HCT116 (cell line): ENCODE results near the gene PDE4D. TPM values are rescaled to one million over a fixed set of nuclear protein-coding genes. Genes with fewer than 3 reads are reported as not detected.
"Not testable (repeated sequence)": the region's sequence is repeated elsewhere in the genome, so short reads cannot be mapped to it uniquely, and the experiment has no call there.

Experiments
- ATAC-seq: fragments of 200-7000 bp; cut with Tn5 transposase; 2 replicates; pipeline ENCODE4 v1.9.1; 2020; ENCODE audit warnings: mild to moderate bottlenecking, moderate library complexity
- BruUV-seq: library from RNA; stranded (reverse); fragments of 400-500 nt; replicated peaks from 2 replicates; lab custom pipeline; 2021; lab: Mats Ljungman, UMichigan
- CTCF ChIA-PET: fragments of 300-600 bp; sonication (Branson Sonifier 250); formaldehyde crosslinking; loops from one replicate; lab custom pipeline; 2021; ENCODE audit warnings: antibody characterized with exemption; lab: Charles Lee
- POLR2A ChIA-PET: fragments of 300-600, 350-600 bp; sonication (Branson Sonifier 250); formaldehyde crosslinking; loops from one replicate; lab custom pipeline; 2021; ENCODE audit warnings: antibody characterized with exemption; lab: Charles Lee
- RAD21 ChIA-PET, 2 experiments: fragments of 300-600 bp; sonication (Branson Sonifier 250); formaldehyde crosslinking; loops; one replicate each; lab custom pipeline; 2023; ENCODE audit warnings: low total read pairs in 2 of 2; ENCODE audit not compliant: uncharacterized antibody in 2 of 2, unreplicated experiment in 2 of 2, low non-redundant PET in 1 of 2; lab: Charles Lee
- DNase-seq: peaks from one replicate; pipeline ENCODE4 v3.0.0-alpha.2; 2010; ENCODE audit warnings: low read depth, low spot score
- H2AFZ ChIP-seq: fragments of 200-600 bp; shearing (Covaris generic), sonication (generic); 2 replicates; pipeline ENCODE4 v1.6.1; 2017; ENCODE audit warnings: low read depth, mixed run types, mixed read lengths, antibody characterized with exemption, low read length; ENCODE audit not compliant: poor library complexity, severe bottlenecking
- H3K27ac ChIP-seq: 2 replicates; pipeline ENCODE4 v1.5.1; 2012; ENCODE audit warnings: low read depth, low read length
- H3K27me3 ChIP-seq: fragments of 200-600 bp; sonication (generic); 2 replicates; pipeline ENCODE4 v1.6.1; 2016; ENCODE audit warnings: mixed run types, low read length, mixed read lengths; ENCODE audit not compliant: insufficient read depth
- H3K36me3 ChIP-seq, 2 experiments: fragments of 200-500 bp in 1 of 2; fragments of 200-600 bp in 1 of 2; sonication (Bioruptor generic) in 1 of 2; sonication (generic) in 1 of 2; 2 replicates each; pipeline versions ENCODE4 v1.5.1 to v1.6.1; 2014 to 2016; ENCODE audit warnings: low read length in 2 of 2, inconsistent platforms in 1 of 2, mixed read lengths in 1 of 2, mixed run types in 1 of 2; ENCODE audit not compliant: insufficient read depth in 2 of 2, control insufficient read depth in 1 of 2
- H3K4me1 ChIP-seq, 2 experiments: fragments of 200-600 bp in 1 of 2; sonication (generic) in 1 of 2; 2 replicates each; pipeline versions ENCODE4 v1.5.1 to v1.6.1; 2012 to 2017; ENCODE audit warnings: low read length in 2 of 2, inconsistent platforms in 1 of 2, mild to moderate bottlenecking in 1 of 2, mixed read lengths in 1 of 2, mixed run types in 1 of 2, moderate library complexity in 1 of 2; ENCODE audit not compliant: insufficient read depth in 2 of 2, control insufficient read depth in 1 of 2
- H3K4me2 ChIP-seq: fragments of 200-600 bp; sonication (generic); 2 replicates; pipeline ENCODE4 v1.6.1; 2017; ENCODE audit warnings: mixed run types, low read length, mixed read lengths
- H3K4me3 ChIP-seq, 2 experiments: fragments of 200-600 bp in 1 of 2; sonication (generic) in 1 of 2; replicated peaks in 1 of 2; 2 replicates each; pipeline ENCODE4 v1.5.1; 2011 to 2016; ENCODE audit warnings: low read length in 2 of 2, control low read depth in 1 of 2, low read depth in 1 of 2, mild to moderate bottlenecking in 1 of 2, mixed read lengths in 1 of 2, mixed run types in 1 of 2
- H3K79me2 ChIP-seq: fragments of 200-600 bp; sonication (generic); 2 replicates; pipeline ENCODE4 v1.6.1; 2017; ENCODE audit warnings: mild to moderate bottlenecking, mixed run types, low read length, moderate library complexity, mixed read lengths; ENCODE audit not compliant: insufficient read depth
- H3K9ac ChIP-seq: fragments of 200-600 bp; sonication (generic); 2 replicates; pipeline ENCODE4 v1.6.1; 2016; ENCODE audit warnings: low read length, mixed read lengths
- H3K9me2 ChIP-seq: fragments of 200-600 bp; sonication (generic), shearing (Covaris generic); 2 replicates; pipeline ENCODE4 v1.6.1; 2017; ENCODE audit warnings: mixed run types, mild to moderate bottlenecking, moderate library complexity; ENCODE audit not compliant: insufficient read depth
- H3K9me3 ChIP-seq, 2 experiments: fragments of 200-500 bp in 1 of 2; fragments of 200-600 bp in 1 of 2; sonication (Bioruptor generic) in 1 of 2; sonication (generic) in 1 of 2; 2 replicates each; pipeline ENCODE4 v1.6.1; 2014 to 2017; ENCODE audit warnings: low read length in 2 of 2, mixed read lengths in 2 of 2, inconsistent platforms in 1 of 2, low read depth in 1 of 2, mild to moderate bottlenecking in 1 of 2, mixed run types in 1 of 2, moderate library complexity in 1 of 2; ENCODE audit not compliant: control insufficient read depth in 1 of 2, insufficient read depth in 1 of 2
- H4K20me1 ChIP-seq: fragments of 200-600 bp; sonication (generic), shearing (Covaris generic); 2 replicates; pipeline ENCODE4 v1.6.1; 2017; ENCODE audit warnings: mixed run types, mild to moderate bottlenecking, moderate library complexity; ENCODE audit not compliant: insufficient read depth
- FOSL1 ChIP-seq: IDR thresholded peaks from 2 replicates; pipeline ENCODE4 v1.6.1; 2012; ENCODE audit warnings: low read depth
- POLR2AphosphoS5 ChIP-seq: IDR thresholded peaks from 2 replicates; pipeline ENCODE4 v1.6.1; 2011; ENCODE audit warnings: mild to moderate bottlenecking, low read depth, low read length, moderate library complexity
- SP1 ChIP-seq: IDR thresholded peaks from 2 replicates; pipeline ENCODE4 v1.6.1; 2012; ENCODE audit warnings: low read depth
- ZFX ChIP-seq: fragments of 450-650 bp; IDR thresholded peaks from 2 replicates; pipeline ENCODE4 v1.6.1; 2017
- ZNF274 ChIP-seq: fragments of 200-500 bp; sonication (Bioruptor generic); IDR thresholded peaks from 2 replicates; pipeline ENCODE4 v1.6.1; 2014; ENCODE audit warnings: mild to moderate bottlenecking, low read depth, low read length, inconsistent platforms
- intact Hi-C: fragments of 100-400 bp; cut with micrococcal nuclease; formaldehyde crosslinking; loops from 2 replicates; pipeline ENCODE4 v1.10.0; 2022
- total RNA-seq: library from RNA; stranded (reverse); gene quantifications from one replicate; pipeline ENCODE4 v1.2.1, GENCODE V29; 2021; ENCODE audit not compliant: unreplicated experiment
- TF ChIP-seq, protein P1 (sequence below): IDR thresholded peaks from 2 replicates; pipeline ENCODE4 v1.6.1; 2012; ENCODE audit warnings: low read depth
- TF ChIP-seq, protein P2 (sequence below): IDR thresholded peaks from 2 replicates; pipeline ENCODE4 v1.6.1; 2012

Gene PDE4D
- total RNA-seq, 1 experiment from 2014 or later: 1.1 TPM

DNA sequence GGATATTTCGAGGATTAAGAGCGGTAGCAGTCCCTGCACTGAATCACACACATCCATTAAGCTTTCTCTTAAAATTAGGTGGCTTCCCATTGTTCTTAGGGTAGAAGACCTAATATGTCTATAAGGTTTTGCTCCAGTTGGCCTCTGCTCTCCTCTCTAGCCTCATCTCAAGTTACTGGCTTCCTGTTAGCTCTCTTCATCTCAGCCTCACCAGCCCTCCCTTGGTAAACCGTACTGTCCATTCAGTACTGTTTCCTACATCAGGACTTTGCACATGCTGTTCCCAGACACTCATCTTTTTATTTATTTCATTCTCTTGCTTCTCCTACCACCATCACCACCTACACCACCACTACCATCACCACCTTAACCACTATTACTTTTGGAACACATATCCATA lies 428.6 kb downstream of the PDE4D start:
- ChIA-PET POLR2A (no interaction called here), CTCF (no interaction called here), RAD21 (no interaction called here)
- BruUV-seq: no TSS peak
- no peaks in the 10 kb centered on the region for H3K79me2 ChIP-seq
- ATAC-seq (no peak), DNase-seq (no peak)
- H3K4me2 ChIP-seq: no peak overlapping the region
- intact Hi-C loops: no loop called here
- no peak overlapping the region for H3K27ac ChIP-seq
- no peaks in the 10 kb centered on the region for H3K4me1 ChIP-seq
- H3K9me3 ChIP-seq: no peaks in the 10 kb centered on the region
- no peaks in the 10 kb centered on the region for H3K9me2 ChIP-seq
- peaks cover 7% of the 10 kb centered on the region; the same call in 1 of the 2 replicates for H3K27me3 ChIP-seq
- H4K20me1 ChIP-seq: no peaks in the 10 kb centered on the region
- no peaks in the 10 kb centered on the region for H3K36me3 ChIP-seq
- H2AFZ ChIP-seq: no peak overlapping the region
- no peak overlapping the region for H3K9ac ChIP-seq
- TF ChIP-seq, protein P1, sequence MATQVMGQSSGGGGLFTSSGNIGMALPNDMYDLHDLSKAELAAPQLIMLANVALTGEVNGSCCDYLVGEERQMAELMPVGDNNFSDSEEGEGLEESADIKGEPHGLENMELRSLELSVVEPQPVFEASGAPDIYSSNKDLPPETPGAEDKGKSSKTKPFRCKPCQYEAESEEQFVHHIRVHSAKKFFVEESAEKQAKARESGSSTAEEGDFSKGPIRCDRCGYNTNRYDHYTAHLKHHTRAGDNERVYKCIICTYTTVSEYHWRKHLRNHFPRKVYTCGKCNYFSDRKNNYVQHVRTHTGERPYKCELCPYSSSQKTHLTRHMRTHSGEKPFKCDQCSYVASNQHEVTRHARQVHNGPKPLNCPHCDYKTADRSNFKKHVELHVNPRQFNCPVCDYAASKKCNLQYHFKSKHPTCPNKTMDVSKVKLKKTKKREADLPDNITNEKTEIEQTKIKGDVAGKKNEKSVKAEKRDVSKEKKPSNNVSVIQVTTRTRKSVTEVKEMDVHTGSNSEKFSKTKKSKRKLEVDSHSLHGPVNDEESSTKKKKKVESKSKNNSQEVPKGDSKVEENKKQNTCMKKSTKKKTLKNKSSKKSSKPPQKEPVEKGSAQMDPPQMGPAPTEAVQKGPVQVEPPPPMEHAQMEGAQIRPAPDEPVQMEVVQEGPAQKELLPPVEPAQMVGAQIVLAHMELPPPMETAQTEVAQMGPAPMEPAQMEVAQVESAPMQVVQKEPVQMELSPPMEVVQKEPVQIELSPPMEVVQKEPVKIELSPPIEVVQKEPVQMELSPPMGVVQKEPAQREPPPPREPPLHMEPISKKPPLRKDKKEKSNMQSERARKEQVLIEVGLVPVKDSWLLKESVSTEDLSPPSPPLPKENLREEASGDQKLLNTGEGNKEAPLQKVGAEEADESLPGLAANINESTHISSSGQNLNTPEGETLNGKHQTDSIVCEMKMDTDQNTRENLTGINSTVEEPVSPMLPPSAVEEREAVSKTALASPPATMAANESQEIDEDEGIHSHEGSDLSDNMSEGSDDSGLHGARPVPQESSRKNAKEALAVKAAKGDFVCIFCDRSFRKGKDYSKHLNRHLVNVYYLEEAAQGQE: no peak
- TF ChIP-seq SP1: no peak
- no peak for TF ChIP-seq FOSL1
- no peak for TF ChIP-seq POLR2AphosphoS5
- TF ChIP-seq, protein P2, sequence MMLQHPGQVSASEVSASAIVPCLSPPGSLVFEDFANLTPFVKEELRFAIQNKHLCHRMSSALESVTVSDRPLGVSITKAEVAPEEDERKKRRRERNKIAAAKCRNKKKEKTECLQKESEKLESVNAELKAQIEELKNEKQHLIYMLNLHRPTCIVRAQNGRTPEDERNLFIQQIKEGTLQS: no peak
- no peak for TF ChIP-seq ZFX
- no peak for TF ChIP-seq ZNF274
- TF ChIP-seq, all 23 proteins: peak for 0
- no peak overlapping the region for H3K4me3 ChIP-seq

DNA sequence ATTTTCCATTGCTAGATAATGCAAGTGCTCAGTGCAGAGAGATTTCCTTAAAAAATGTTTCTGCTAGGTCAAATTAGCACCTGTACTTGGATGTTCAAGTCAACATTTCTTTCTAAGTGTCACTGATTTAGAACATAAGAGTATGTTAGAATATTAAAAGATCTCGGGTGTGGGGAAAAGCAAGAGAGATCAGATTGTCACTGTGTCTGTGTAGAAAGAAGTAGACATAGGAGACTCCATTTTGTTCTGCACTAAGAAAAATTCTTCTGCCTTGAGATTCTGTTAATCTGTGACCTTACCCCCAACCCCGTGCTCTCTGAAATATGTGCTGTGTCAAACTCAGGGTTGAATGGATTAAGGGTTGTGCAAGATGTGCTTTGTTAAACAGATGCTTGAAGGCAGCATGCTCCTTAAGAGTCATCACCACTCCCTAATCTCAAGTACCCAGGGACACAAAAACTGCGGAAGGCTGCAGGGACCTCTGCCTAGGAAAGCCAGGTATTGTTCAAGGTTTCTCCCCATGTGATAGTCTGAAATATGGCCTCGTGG lies 429.8 kb downstream of the PDE4D start:
- BruUV-seq, H2AFZ ChIP-seq, CTCF ChIA-PET, ATAC-seq, H4K20me1 ChIP-seq, H3K27me3 ChIP-seq, H3K9me3 ChIP-seq, H3K4me3 ChIP-seq, RAD21 ChIA-PET, intact Hi-C loops, H3K4me1 ChIP-seq, H3K79me2 ChIP-seq, POLR2A ChIA-PET, H3K9ac ChIP-seq, H3K4me2 ChIP-seq, H3K36me3 ChIP-seq, H3K9me2 ChIP-seq, H3K27ac ChIP-seq, DNase-seq: not testable (repeated sequence)
